GM21528 (cell line): Measurements from ENCODE around the gene HSH2D.
A peak's percentile ranks its signal among the peaks of the same experiment; 100 is the strongest.

ENCODE experiments used
- ATAC-seq: cut with Tn5 transposase; IDR thresholded peaks from one replicate; pipeline ENCODE4 v1.9.1; 2021; ENCODE audit warnings: mild to moderate bottlenecking, moderate library complexity; ENCODE audit not compliant: unreplicated experiment, low FRiP score

Gene HSH2D

GRCh38 chr19:16188521-16188920 is 45.0 kb downstream of the HSH2D start:
- ATAC-seq: no peak

- ATAC-seq: no peak
Measured at GRCh38 chr19:16190198-16190597, 46.7 kb downstream of the HSH2D start.

- no peak for ATAC-seq
Measured at GRCh38 chr19:16190736-16191135, 47.3 kb downstream of the HSH2D start.

- ATAC-seq: no peak
Measured at GRCh38 chr19:16191216-16191908, 47.9 kb downstream of the HSH2D start.

- no peak for ATAC-seq
Measured at GRCh38 chr19:16193466-16193865, 50.0 kb downstream of the HSH2D start.

- ATAC-seq: no peak
Measured at GRCh38 chr19:16197188-16197621, 53.7 kb downstream of the HSH2D start.

GRCh38 chr19:16197622-16198369 is 54.3 kb downstream of the HSH2D start, which contains the start of gene AP1M1:
TSS of gene AP1M1 (plus strand) at chr19:16197911. CDS start at chr19:16198027, 116 bp downstream.
- ATAC-seq: peak; percentile 84

GRCh38 chr19:16198370-16198651 is 54.8 kb downstream of the HSH2D start:
- ATAC-seq: no peak

- ATAC-seq: no peak
Measured at GRCh38 chr19:16199275-16199932, 55.9 kb downstream of the HSH2D start.

GRCh38 chr19:16200038-16201010 is 56.8 kb downstream of the HSH2D start:
- ATAC-seq: no peak

GRCh38 chr19:16201011-16201391 is 57.5 kb downstream of the HSH2D start:
- no peak for ATAC-seq

GRCh38 chr19:16202320-16203255 is 59.1 kb downstream of the HSH2D start:
- ATAC-seq: no peak

- ATAC-seq: no peak
Measured at GRCh38 chr19:16203256-16204004, 59.9 kb downstream of the HSH2D start.

GRCh38 chr19:16204005-16204294 is 60.5 kb downstream of the HSH2D start:
- no peak for ATAC-seq

GRCh38 chr19:16205205-16206045 is 61.9 kb downstream of the HSH2D start:
- no peak for ATAC-seq

GRCh38 chr19:16206046-16206605 is 62.6 kb downstream of the HSH2D start:
- ATAC-seq: no peak

- no peak for ATAC-seq
Measured at GRCh38 chr19:16206637-16207036, 63.2 kb downstream of the HSH2D start.

GRCh38 chr19:16207063-16207462 is 63.6 kb downstream of the HSH2D start:
- no peak for ATAC-seq
